ENCODE data around the gene CHMP2B. TPM values are rescaled to one million over a fixed set of nuclear protein-coding genes. Genes with fewer than 3 reads are reported as not detected.

CHMP2B gene
- total RNA-seq, 1 experiment from 2014 or later, result 39.3 TPM

GRCh38 chr3:87288446-87288845, 61.3 kb downstream of the CHMP2B start:
- no peak overlapping the region for H2BK5ac ChIP-seq (ENCODE audit: insufficient read length, low read length)
- H3K14ac ChIP-seq (ENCODE audit: insufficient read depth, low read length), result no peak overlapping the region
- Mint-ChIP-seq H3K36me3 (ENCODE audit: insufficient read depth in 1 of 3, low read depth in 3 of 3) (no peaks in the 10 kb centered on the region), H3K27ac (no peak overlapping the region), H3K4me3 (no peak overlapping the region), H3K27me3 (ENCODE audit: low read depth) (no peaks in the 10 kb centered on the region), H3K4me1 (no peaks in the 10 kb centered on the region), H3K9me3 (no peaks in the 10 kb centered on the region)
- H3K4me1 ChIP-seq (ENCODE audit: insufficient read depth, low read length), result no peaks in the 10 kb centered on the region
- H2AK5ac ChIP-seq (ENCODE audit: insufficient read length, low read length), result no peak overlapping the region
- no peaks in the 10 kb centered on the region for H4K20me1 ChIP-seq (ENCODE audit: control insufficient read depth, insufficient read depth, insufficient read length)
- no peak overlapping the region for H2BK120ac ChIP-seq (ENCODE audit: low read depth, low read length, poor library complexity, severe bottlenecking)
- no peaks in the 10 kb centered on the region for H3K79me2 ChIP-seq (ENCODE audit: insufficient read depth, low read length)
- no CpG with 5 or more reads among the region's 8 CpGs for WGBS (ENCODE audit: extremely low coverage, insufficient read length, low lambda C conversion rate)
- no peak overlapping the region for H2BK12ac ChIP-seq (ENCODE audit: insufficient read length, low read depth, low read length)
- H2BK15ac ChIP-seq (ENCODE audit: low read depth, low read length), result no peak overlapping the region
- no peak overlapping the region for H3K4ac ChIP-seq (ENCODE audit: low read depth, low read length)
- H3K18ac ChIP-seq (ENCODE audit: insufficient read length, low read depth, low read length), result no peak overlapping the region
- no peak overlapping the region for H2BK20ac ChIP-seq (ENCODE audit: low read depth, low read length, poor library complexity, severe bottlenecking)
- H3K9me3 ChIP-seq (ENCODE audit: control insufficient read depth, low read depth, low read length), result no peaks in the 10 kb centered on the region
- H3K23me2 ChIP-seq (ENCODE audit: insufficient read length, low read depth, low read length, poor library complexity, severe bottlenecking), result no peaks in the 10 kb centered on the region
- no peak overlapping the region for H3K9ac ChIP-seq (ENCODE audit: extremely low read depth, insufficient read length, low read length)
- H3K56ac ChIP-seq (ENCODE audit: insufficient read length, low read depth, low read length), result no peak overlapping the region
- TF ChIP-seq, protein P1, sequence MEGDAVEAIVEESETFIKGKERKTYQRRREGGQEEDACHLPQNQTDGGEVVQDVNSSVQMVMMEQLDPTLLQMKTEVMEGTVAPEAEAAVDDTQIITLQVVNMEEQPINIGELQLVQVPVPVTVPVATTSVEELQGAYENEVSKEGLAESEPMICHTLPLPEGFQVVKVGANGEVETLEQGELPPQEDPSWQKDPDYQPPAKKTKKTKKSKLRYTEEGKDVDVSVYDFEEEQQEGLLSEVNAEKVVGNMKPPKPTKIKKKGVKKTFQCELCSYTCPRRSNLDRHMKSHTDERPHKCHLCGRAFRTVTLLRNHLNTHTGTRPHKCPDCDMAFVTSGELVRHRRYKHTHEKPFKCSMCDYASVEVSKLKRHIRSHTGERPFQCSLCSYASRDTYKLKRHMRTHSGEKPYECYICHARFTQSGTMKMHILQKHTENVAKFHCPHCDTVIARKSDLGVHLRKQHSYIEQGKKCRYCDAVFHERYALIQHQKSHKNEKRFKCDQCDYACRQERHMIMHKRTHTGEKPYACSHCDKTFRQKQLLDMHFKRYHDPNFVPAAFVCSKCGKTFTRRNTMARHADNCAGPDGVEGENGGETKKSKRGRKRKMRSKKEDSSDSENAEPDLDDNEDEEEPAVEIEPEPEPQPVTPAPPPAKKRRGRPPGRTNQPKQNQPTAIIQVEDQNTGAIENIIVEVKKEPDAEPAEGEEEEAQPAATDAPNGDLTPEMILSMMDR (conservative IDR thresholded peaks at IDR 0.05), result no peak
- DNase-seq, result no peak
- H3K27ac ChIP-seq (ENCODE audit: insufficient read length, low read depth, low read length), result no peak overlapping the region
- no peak overlapping the region for H4K91ac ChIP-seq (ENCODE audit: insufficient read length, low read depth, low read length)
- no peak overlapping the region for H3T11ph ChIP-seq (ENCODE audit: low read length)
- H4K5ac ChIP-seq (ENCODE audit: insufficient read length, low read depth, low read length), result no peak overlapping the region
- H4K8ac ChIP-seq (replicated peaks; ENCODE audit: insufficient read length, low read depth, low read length), result no peak overlapping the region
- no peaks in the 10 kb centered on the region for H3K27me3 ChIP-seq (ENCODE audit: insufficient read depth, low read length)
- H3K4me2 ChIP-seq (ENCODE audit: insufficient read depth, insufficient read length, low read length), result no peak overlapping the region
- no peak overlapping the region for H3K23ac ChIP-seq (ENCODE audit: insufficient read length, low read depth, low read length)
- no peaks in the 10 kb centered on the region for H3K79me1 ChIP-seq (ENCODE audit: insufficient read depth, low read depth, low read length, poor library complexity, severe bottlenecking)
- H2AFZ ChIP-seq (ENCODE audit: low read length), result no peak overlapping the region
